Measurements from ENCODE around the gene FTCD. TPM values are rescaled to one million over a fixed set of nuclear protein-coding genes. Genes with fewer than 3 reads are reported as not detected.

Gene FTCD
- total and polyA plus RNA-seq, 9 of the 15 experiments (the other 6 are each of a cell fraction or from before 2014, with no cell fraction given) = 0.11 to 1.6 (median 0.67) TPM; not detected in 5

DNA sequence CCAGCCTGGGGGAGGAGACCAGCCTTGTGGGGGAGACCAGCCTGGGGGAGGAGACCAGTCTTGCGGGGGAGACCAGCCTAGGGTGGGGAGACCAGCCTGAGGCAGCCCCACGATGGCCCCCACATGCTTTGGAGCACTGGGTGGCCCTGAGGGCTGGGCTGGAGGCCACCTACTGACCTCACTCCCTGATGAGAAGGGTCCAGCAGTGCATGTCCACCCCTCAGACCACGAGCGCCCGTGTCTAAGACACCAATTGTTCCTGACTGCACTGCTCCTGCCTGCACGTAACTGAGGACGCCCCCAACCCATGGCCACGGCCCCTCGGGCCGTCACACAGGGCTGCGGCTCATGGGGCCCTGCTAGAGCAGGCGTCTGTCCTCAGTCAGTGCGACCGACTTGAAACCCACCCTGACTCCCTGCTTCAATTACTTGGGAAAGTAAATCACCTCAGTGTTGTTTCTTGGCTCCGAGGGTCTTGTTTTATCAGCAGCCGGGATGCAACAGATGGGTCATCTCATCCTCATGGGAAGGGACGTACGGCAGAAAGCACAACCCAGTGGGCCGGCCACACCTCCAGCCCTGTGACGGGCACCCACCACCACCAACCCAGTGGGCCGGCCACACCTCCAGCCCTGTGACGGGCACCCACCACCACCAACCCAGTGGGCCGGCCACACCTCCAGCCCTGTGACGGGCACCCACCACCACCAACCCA, 28.7 kb upstream of the FTCD start, which contains the start of gene SPATC1L (continued):
- TF ChIP-seq, protein P1, sequence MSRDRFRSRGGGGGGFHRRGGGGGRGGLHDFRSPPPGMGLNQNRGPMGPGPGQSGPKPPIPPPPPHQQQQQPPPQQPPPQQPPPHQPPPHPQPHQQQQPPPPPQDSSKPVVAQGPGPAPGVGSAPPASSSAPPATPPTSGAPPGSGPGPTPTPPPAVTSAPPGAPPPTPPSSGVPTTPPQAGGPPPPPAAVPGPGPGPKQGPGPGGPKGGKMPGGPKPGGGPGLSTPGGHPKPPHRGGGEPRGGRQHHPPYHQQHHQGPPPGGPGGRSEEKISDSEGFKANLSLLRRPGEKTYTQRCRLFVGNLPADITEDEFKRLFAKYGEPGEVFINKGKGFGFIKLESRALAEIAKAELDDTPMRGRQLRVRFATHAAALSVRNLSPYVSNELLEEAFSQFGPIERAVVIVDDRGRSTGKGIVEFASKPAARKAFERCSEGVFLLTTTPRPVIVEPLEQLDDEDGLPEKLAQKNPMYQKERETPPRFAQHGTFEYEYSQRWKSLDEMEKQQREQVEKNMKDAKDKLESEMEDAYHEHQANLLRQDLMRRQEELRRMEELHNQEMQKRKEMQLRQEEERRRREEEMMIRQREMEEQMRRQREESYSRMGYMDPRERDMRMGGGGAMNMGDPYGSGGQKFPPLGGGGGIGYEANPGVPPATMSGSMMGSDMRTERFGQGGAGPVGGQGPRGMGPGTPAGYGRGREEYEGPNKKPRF (IDR thresholded peaks at IDR 0.05; ENCODE audit: low read depth, low read length) = no peak
- TF ChIP-seq, protein P2, sequence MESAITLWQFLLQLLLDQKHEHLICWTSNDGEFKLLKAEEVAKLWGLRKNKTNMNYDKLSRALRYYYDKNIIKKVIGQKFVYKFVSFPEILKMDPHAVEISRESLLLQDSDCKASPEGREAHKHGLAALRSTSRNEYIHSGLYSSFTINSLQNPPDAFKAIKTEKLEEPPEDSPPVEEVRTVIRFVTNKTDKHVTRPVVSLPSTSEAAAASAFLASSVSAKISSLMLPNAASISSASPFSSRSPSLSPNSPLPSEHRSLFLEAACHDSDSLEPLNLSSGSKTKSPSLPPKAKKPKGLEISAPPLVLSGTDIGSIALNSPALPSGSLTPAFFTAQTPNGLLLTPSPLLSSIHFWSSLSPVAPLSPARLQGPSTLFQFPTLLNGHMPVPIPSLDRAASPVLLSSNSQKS (CRISPR knock-in tag; IDR thresholded peaks at IDR 0.05) = no peak
- TF ChIP-seq, protein P3, sequence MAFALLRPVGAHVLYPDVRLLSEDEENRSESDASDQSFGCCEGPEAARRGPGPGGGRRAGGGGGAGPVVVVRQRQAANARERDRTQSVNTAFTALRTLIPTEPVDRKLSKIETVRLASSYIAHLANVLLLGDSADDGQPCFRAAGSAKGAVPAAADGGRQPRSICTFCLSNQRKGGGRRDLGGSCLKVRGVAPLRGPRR (CRISPR knock-in tag; IDR thresholded peaks at IDR 0.05) = no peak
- TF ChIP-seq FOSL1 (tag; conservative IDR thresholded peaks at IDR 0.05) (0 out of 2 replicates have a peak, but pooled peaks have one; percentile 28), CBX1 (IDR thresholded peaks at IDR 0.05; ENCODE audit: low read depth) (no peak), CSDE1 (IDR thresholded peaks at IDR 0.05) (no peak), KAT7 (CRISPR knock-in tag; IDR thresholded peaks at IDR 0.05; ENCODE audit: borderline replicate concordance) (0 out of 2 replicates have a peak, but pooled peaks have one; percentile 63), MTA3 (IDR thresholded peaks at IDR 0.05; ENCODE audit: borderline replicate concordance) (peak; percentile 71), ZNF507 (tag; conservative IDR thresholded peaks at IDR 0.05) (no peak), ZNF644 (tag; IDR thresholded peaks at IDR 0.05; ENCODE audit: low read depth) (no peak), JUND (IDR thresholded peaks at IDR 0.05; ENCODE audit: borderline replicate concordance, low read depth, low read length) (no peak), JUND (tag; IDR thresholded peaks at IDR 0.05; ENCODE audit: borderline replicate concordance, low read depth, low read length) (no peak), HIVEP1 (CRISPR knock-in tag; IDR thresholded peaks at IDR 0.05) (no peak), ZNF133 (CRISPR knock-in tag; IDR thresholded peaks at IDR 0.05) (no peak), CBX2 (IDR thresholded peaks at IDR 0.05; ENCODE audit: insufficient read depth, low read length, poor library complexity, severe bottlenecking) (no peak), POLR2AphosphoS5 (IDR thresholded peaks at IDR 0.05; ENCODE audit: control insufficient read depth, insufficient read depth, low read depth, low read length) (no peak), ZNF212 (CRISPR knock-in tag; IDR thresholded peaks at IDR 0.05) (no peak), ZNF75A (CRISPR knock-in tag; IDR thresholded peaks at IDR 0.05) (no peak), SRSF3 (IDR thresholded peaks at IDR 0.05; ENCODE audit: insufficient read depth, low read length) (no peak)
- TF ChIP-seq, protein P4, sequence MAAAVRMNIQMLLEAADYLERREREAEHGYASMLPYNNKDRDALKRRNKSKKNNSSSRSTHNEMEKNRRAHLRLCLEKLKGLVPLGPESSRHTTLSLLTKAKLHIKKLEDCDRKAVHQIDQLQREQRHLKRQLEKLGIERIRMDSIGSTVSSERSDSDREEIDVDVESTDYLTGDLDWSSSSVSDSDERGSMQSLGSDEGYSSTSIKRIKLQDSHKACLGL (CRISPR knock-in tag; IDR thresholded peaks at IDR 0.05; ENCODE audit: borderline replicate concordance, poor library complexity, severe bottlenecking) = no peak
- TF ChIP-seq, protein P5, sequence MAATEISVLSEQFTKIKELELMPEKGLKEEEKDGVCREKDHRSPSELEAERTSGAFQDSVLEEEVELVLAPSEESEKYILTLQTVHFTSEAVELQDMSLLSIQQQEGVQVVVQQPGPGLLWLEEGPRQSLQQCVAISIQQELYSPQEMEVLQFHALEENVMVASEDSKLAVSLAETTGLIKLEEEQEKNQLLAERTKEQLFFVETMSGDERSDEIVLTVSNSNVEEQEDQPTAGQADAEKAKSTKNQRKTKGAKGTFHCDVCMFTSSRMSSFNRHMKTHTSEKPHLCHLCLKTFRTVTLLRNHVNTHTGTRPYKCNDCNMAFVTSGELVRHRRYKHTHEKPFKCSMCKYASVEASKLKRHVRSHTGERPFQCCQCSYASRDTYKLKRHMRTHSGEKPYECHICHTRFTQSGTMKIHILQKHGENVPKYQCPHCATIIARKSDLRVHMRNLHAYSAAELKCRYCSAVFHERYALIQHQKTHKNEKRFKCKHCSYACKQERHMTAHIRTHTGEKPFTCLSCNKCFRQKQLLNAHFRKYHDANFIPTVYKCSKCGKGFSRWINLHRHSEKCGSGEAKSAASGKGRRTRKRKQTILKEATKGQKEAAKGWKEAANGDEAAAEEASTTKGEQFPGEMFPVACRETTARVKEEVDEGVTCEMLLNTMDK (IDR thresholded peaks at IDR 0.05; ENCODE audit: borderline replicate concordance, insufficient read depth, low read depth, low read length, poor library complexity, severe bottlenecking) = no peak
